HEK293 (cell line): ENCODE data around the gene OR8B4.

Source experiments
- CTCF ChIA-PET: fragments of 350-600 bp; formaldehyde crosslinking; extraction: SDS; loops from one replicate; lab custom pipeline; 2021; ENCODE audit warnings: antibody characterized with exemption; lab: Yijun Ruan, JAX
- POLR2A ChIA-PET: fragments of 300-600 bp; formaldehyde crosslinking; extraction: SDS; loops from one replicate; lab custom pipeline; 2020; ENCODE audit warnings: antibody characterized with exemption, inconsistent platforms; lab: Yijun Ruan, JAX
- H3K27ac ChIP-seq: fragments of 200-500 bp; sonication (Bioruptor generic); 2 replicates; pipeline ENCODE4 v1.5.1; 2014; ENCODE audit warnings: low read depth, low read length, control low read depth, inconsistent platforms; ENCODE audit errors: extremely low read depth
- H3K36me3 ChIP-seq, 2 experiments: fragments of 200-500 bp in 1 of 2; sonication (Bioruptor generic) in 1 of 2; 1 replicate in 1 of 2; 2 replicates in 1 of 2; pipeline ENCODE4 v1.5.1; 2014 to 2017; ENCODE audit warnings: inconsistent platforms in 2 of 2, low read length in 2 of 2; ENCODE audit not compliant: control insufficient read depth in 2 of 2, insufficient read depth in 1 of 2
- H3K4me1 ChIP-seq: fragments of 200-500 bp; sonication (Bioruptor generic); 2 replicates; pipeline ENCODE4 v1.5.1; 2014; ENCODE audit warnings: mild to moderate bottlenecking, low read length, inconsistent platforms; ENCODE audit not compliant: control insufficient read depth, insufficient read depth
- H3K4me3 ChIP-seq: 2 replicates; pipeline ENCODE4 v1.5.1; 2011; ENCODE audit warnings: low read depth, mild to moderate bottlenecking, control low read depth, low read length, moderate library complexity
- H3K9me3 ChIP-seq: fragments of 200-500 bp; sonication (Bioruptor generic); 2 replicates; pipeline ENCODE4 v1.5.1; 2014; ENCODE audit warnings: low read depth, low read length, inconsistent platforms; ENCODE audit not compliant: control insufficient read depth, insufficient read depth
- KLF1 ChIP-seq: fragments of 450-650 bp; formaldehyde crosslinking; IDR thresholded peaks from 2 replicates; pipeline ENCODE4 v1.5.1; 2016; ENCODE audit warnings: missing biosample characterization, missing genetic modification characterization
- KLF7 ChIP-seq: fragments of 450-650 bp; formaldehyde crosslinking; IDR thresholded peaks from 2 replicates; pipeline ENCODE4 v1.5.1; 2016; ENCODE audit warnings: missing biosample characterization, missing genetic modification characterization, borderline replicate concordance
- KLF9 ChIP-seq: fragments of 450-650 bp; formaldehyde crosslinking; IDR thresholded peaks from 2 replicates; pipeline ENCODE4 v1.5.1; 2016; ENCODE audit warnings: missing biosample characterization, missing genetic modification characterization, low read depth
- MYNN ChIP-seq: fragments of 450-650 bp; formaldehyde crosslinking; IDR thresholded peaks from 2 replicates; pipeline ENCODE4 v1.5.1; 2016; ENCODE audit warnings: missing biosample characterization, missing genetic modification characterization, borderline replicate concordance
- SCRT2 ChIP-seq: fragments of 450-650 bp; formaldehyde crosslinking; IDR thresholded peaks from 2 replicates; pipeline ENCODE4 v1.5.1; 2016; ENCODE audit warnings: missing biosample characterization, missing genetic modification characterization
- SP3 ChIP-seq: fragments of 450-650 bp; formaldehyde crosslinking; IDR thresholded peaks from 2 replicates; pipeline ENCODE4 v1.5.1; 2016; ENCODE audit warnings: missing biosample characterization, missing genetic modification characterization
- SP7 ChIP-seq: fragments of 450-650 bp; formaldehyde crosslinking; IDR thresholded peaks from 2 replicates; pipeline ENCODE4 v1.5.1; 2016; ENCODE audit warnings: missing biosample characterization, missing genetic modification characterization
- ZEB2 ChIP-seq: fragments of 450-650 bp; formaldehyde crosslinking; IDR thresholded peaks from 2 replicates; pipeline ENCODE4 v1.5.1; 2016; ENCODE audit warnings: missing biosample characterization, missing genetic modification characterization
- ZNF140 ChIP-seq: fragments of 450-650 bp; formaldehyde crosslinking; IDR thresholded peaks from 2 replicates; pipeline ENCODE4 v1.5.1; 2016; ENCODE audit warnings: missing biosample characterization, missing genetic modification characterization
- ZNF19 ChIP-seq: fragments of 450-650 bp; formaldehyde crosslinking; IDR thresholded peaks from 2 replicates; pipeline ENCODE4; 2016; ENCODE audit warnings: missing biosample characterization, missing genetic modification characterization, low read depth
- ZNF239 ChIP-seq: fragments of 450-650 bp; formaldehyde crosslinking; IDR thresholded peaks from 2 replicates; pipeline ENCODE4 v1.5.1; 2016; ENCODE audit warnings: missing biosample characterization, missing genetic modification characterization
- ZNF341 ChIP-seq: fragments of 450-650 bp; formaldehyde crosslinking; IDR thresholded peaks from 2 replicates; pipeline ENCODE4; 2016; ENCODE audit warnings: low read depth, missing biosample characterization, missing genetic modification characterization
- ZNF37A ChIP-seq: fragments of 450-650 bp; IDR thresholded peaks from 2 replicates; pipeline ENCODE4 v1.5.1; 2018; ENCODE audit warnings: missing biosample characterization, missing genetic modification characterization
- ZNF394 ChIP-seq: fragments of 450-650 bp; formaldehyde crosslinking; IDR thresholded peaks from 2 replicates; pipeline ENCODE4 v1.5.1; 2016; ENCODE audit warnings: missing biosample characterization, missing genetic modification characterization, mild to moderate bottlenecking, moderate library complexity, borderline replicate concordance
- ZNF423 ChIP-seq: fragments of 450-650 bp; formaldehyde crosslinking; IDR thresholded peaks from 2 replicates; pipeline ENCODE4 v1.5.1; 2016; ENCODE audit warnings: missing biosample characterization, missing genetic modification characterization
- ZNF514 ChIP-seq: fragments of 450-650 bp; formaldehyde crosslinking; IDR thresholded peaks from 2 replicates; pipeline ENCODE4 v1.5.1; 2016; ENCODE audit warnings: missing biosample characterization, missing genetic modification characterization
- ZNF530 ChIP-seq: fragments of 450-650 bp; formaldehyde crosslinking; IDR thresholded peaks from 2 replicates; pipeline ENCODE4 v1.5.1; 2016; ENCODE audit warnings: low read depth, missing biosample characterization, missing genetic modification characterization
- ZNF561 ChIP-seq: fragments of 450-650 bp; IDR thresholded peaks from 2 replicates; pipeline ENCODE4 v1.5.1; 2018; ENCODE audit warnings: missing biosample characterization, missing genetic modification characterization, borderline replicate concordance
- ZNF585B ChIP-seq: fragments of 450-650 bp; formaldehyde crosslinking; IDR thresholded peaks from 2 replicates; pipeline ENCODE4 v1.5.1; 2016; ENCODE audit warnings: missing biosample characterization, missing genetic modification characterization
- ZNF658 ChIP-seq: fragments of 450-650 bp; formaldehyde crosslinking; IDR thresholded peaks from 2 replicates; pipeline ENCODE4; 2016; ENCODE audit warnings: missing biosample characterization, missing genetic modification characterization
- ZNF843 ChIP-seq: fragments of 450-650 bp; formaldehyde crosslinking; IDR thresholded peaks from 2 replicates; pipeline ENCODE4 v1.5.1; 2016; ENCODE audit warnings: missing biosample characterization, missing genetic modification characterization
- TF ChIP-seq, protein P1 (sequence below): fragments of 450-650 bp; formaldehyde crosslinking; IDR thresholded peaks from 2 replicates; pipeline ENCODE4 v1.5.1; 2016; ENCODE audit warnings: missing biosample characterization, missing genetic modification characterization, low read depth
- TF ChIP-seq, protein P2 (sequence below): fragments of 450-650 bp; IDR thresholded peaks from 2 replicates; pipeline ENCODE4 v1.5.1; 2018; ENCODE audit warnings: missing biosample characterization, mild to moderate bottlenecking, missing genetic modification characterization
- TF ChIP-seq, protein P3 (sequence below): fragments of 450-650 bp; formaldehyde crosslinking; IDR thresholded peaks from 2 replicates; pipeline ENCODE4 v1.5.1; 2016; ENCODE audit warnings: missing biosample characterization, missing genetic modification characterization
- TF ChIP-seq, protein P4 (sequence below): fragments of 450-650 bp; formaldehyde crosslinking; IDR thresholded peaks from 2 replicates; pipeline ENCODE4 v1.5.1; 2016; ENCODE audit warnings: missing biosample characterization, missing genetic modification characterization, borderline replicate concordance
- TF ChIP-seq, protein P5 (sequence below): fragments of 450-650 bp; formaldehyde crosslinking; IDR thresholded peaks from 2 replicates; pipeline ENCODE4 v1.5.1; 2016; ENCODE audit warnings: missing biosample characterization, missing genetic modification characterization
- TF ChIP-seq, protein P6 (sequence below): fragments of 450-650 bp; formaldehyde crosslinking; IDR thresholded peaks from 2 replicates; pipeline ENCODE4 v1.5.1; 2016; ENCODE audit warnings: missing biosample characterization, missing genetic modification characterization

OR8B4 gene

DNA sequence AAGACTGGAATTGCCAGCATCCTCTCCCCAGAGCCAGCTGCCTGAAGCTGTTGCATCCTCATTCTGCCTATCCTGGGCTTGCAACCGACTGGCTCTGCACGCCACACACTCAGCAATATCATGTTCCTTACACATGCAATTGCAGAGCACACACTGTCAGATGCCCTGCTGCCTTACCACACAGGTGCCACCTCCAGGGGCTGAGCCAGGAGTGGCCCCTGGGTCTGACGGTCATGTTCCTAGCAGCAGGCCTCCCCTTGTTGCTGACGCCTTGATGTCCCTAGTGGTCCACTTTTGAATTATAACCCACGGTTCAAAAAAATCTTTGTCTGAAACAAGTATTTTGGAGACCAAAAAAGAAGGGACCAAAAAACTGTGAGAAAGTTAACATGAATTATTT lies 39.3 kb upstream of the OR8B4 start:
- Histone ChIP-seq H3K9me3 (no peaks in the 10 kb centered on the region), H3K4me3 (no peak overlapping the region), H3K27ac (no peak overlapping the region), H3K36me3 (no peaks in the 10 kb centered on the region), H3K4me1 (no peaks in the 10 kb centered on the region)
- ChIA-PET POLR2A (no interaction called here), CTCF (no interaction called here)
- TF ChIP-seq ZNF140 (tag by site-specific recombination) (no peak), ZNF658 (tag by site-specific recombination) (no peak), ZNF530 (tag by site-specific recombination) (no peak), ZNF514 (no peak), ZNF19 (no peak), ZNF585B (tag by site-specific recombination) (no peak), ZNF394 (tag by site-specific recombination) (no peak), KLF1 (tag by site-specific recombination) (no peak), ZNF843 (tag by site-specific recombination) (no peak), ZNF341 (tag by site-specific recombination) (no peak), KLF7 (tag by site-specific recombination) (no peak), SP3 (tag by site-specific recombination) (no peak)
- TF ChIP-seq, protein P1, sequence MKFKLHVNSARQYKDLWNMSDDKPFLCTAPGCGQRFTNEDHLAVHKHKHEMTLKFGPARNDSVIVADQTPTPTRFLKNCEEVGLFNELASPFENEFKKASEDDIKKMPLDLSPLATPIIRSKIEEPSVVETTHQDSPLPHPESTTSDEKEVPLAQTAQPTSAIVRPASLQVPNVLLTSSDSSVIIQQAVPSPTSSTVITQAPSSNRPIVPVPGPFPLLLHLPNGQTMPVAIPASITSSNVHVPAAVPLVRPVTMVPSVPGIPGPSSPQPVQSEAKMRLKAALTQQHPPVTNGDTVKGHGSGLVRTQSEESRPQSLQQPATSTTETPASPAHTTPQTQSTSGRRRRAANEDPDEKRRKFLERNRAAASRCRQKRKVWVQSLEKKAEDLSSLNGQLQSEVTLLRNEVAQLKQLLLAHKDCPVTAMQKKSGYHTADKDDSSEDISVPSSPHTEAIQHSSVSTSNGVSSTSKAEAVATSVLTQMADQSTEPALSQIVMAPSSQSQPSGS (tag by site-specific recombination): no peak
- TF ChIP-seq, protein P2, sequence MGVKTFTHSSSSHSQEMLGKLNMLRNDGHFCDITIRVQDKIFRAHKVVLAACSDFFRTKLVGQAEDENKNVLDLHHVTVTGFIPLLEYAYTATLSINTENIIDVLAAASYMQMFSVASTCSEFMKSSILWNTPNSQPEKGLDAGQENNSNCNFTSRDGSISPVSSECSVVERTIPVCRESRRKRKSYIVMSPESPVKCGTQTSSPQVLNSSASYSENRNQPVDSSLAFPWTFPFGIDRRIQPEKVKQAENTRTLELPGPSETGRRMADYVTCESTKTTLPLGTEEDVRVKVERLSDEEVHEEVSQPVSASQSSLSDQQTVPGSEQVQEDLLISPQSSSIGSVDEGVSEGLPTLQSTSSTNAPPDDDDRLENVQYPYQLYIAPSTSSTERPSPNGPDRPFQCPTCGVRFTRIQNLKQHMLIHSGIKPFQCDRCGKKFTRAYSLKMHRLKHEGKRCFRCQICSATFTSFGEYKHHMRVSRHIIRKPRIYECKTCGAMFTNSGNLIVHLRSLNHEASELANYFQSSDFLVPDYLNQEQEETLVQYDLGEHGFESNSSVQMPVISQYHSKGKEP (tag by site-specific recombination): no peak
- TF ChIP-seq, protein P3, sequence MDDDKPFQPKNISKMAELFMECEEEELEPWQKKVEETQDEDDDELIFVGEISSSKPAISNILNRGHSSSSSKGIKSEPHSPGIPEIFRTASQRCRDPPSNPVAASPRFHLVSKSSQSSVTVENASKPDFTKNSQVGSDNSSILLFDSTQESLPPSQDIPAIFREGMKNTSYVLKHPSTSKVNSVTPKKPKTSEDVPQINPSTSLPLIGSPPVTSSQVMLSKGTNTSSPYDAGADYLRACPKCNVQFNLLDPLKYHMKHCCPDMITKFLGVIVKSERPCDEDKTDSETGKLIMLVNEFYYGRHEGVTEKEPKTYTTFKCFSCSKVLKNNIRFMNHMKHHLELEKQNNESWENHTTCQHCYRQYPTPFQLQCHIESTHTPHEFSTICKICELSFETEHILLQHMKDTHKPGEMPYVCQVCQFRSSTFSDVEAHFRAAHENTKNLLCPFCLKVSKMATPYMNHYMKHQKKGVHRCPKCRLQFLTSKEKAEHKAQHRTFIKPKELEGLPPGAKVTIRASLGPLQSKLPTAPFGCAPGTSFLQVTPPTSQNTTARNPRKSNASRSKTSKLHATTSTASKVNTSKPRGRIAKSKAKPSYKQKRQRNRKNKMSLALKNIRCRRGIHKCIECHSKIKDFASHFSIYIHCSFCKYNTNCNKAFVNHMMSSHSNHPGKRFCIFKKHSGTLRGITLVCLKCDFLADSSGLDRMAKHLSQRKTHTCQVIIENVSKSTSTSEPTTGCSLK: no peak
- TF ChIP-seq, protein P4, sequence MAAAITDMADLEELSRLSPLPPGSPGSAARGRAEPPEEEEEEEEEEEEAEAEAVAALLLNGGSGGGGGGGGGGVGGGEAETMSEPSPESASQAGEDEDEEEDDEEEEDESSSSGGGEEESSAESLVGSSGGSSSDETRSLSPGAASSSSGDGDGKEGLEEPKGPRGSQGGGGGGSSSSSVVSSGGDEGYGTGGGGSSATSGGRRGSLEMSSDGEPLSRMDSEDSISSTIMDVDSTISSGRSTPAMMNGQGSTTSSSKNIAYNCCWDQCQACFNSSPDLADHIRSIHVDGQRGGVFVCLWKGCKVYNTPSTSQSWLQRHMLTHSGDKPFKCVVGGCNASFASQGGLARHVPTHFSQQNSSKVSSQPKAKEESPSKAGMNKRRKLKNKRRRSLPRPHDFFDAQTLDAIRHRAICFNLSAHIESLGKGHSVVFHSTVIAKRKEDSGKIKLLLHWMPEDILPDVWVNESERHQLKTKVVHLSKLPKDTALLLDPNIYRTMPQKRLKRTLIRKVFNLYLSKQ (tag by site-specific recombination): no peak
- TF ChIP-seq, protein P5, sequence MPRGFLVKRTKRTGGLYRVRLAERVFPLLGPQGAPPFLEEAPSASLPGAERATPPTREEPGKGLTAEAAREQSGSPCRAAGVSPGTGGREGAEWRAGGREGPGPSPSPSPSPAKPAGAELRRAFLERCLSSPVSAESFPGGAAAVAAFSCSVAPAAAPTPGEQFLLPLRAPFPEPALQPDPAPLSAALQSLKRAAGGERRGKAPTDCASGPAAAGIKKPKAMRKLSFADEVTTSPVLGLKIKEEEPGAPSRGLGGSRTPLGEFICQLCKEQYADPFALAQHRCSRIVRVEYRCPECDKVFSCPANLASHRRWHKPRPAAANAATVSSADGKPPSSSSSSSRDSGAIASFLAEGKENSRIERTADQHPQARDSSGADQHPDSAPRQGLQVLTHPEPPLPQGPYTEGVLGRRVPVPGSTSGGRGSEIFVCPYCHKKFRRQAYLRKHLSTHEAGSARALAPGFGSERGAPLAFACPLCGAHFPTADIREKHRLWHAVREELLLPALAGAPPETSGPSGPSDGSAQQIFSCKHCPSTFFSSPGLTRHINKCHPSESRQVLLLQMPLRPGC: no peak

DNA sequence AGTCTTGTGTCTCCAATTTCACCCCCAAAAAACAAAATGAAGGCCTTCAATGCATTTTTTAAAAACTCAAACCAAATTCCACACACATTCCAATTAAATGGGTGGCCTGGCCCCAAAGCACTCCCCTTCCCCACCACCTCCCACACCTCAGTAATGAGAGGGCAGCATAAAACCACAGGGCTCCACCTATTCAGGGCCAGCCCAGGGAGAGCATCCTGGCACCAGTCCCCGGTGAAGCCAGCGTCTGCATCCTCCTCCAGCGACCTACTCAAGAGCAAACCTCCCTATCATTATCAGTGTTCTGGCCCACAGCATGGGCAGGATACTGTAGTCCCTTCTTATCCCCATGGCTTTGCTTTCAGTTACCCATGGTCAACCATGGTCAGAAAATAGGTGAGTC lies 38.7 kb upstream of the OR8B4 start:
- Histone ChIP-seq H3K27ac (no peak overlapping the region), H3K36me3 (no peaks in the 10 kb centered on the region), H3K4me1 (no peaks in the 10 kb centered on the region), H3K4me3 (no peak overlapping the region), H3K9me3 (no peaks in the 10 kb centered on the region)
- ChIA-PET CTCF (no interaction called here), POLR2A (no interaction called here)
- TF ChIP-seq ZEB2 (no peak), KLF9 (tag by site-specific recombination) (no peak), ZNF239 (no peak), MYNN (tag by site-specific recombination) (no peak), SCRT2 (no peak), ZNF561 (tag by site-specific recombination) (no peak), SP7 (tag by site-specific recombination) (no peak), ZNF37A (tag by site-specific recombination) (no peak), ZNF423 (tag by site-specific recombination) (no peak)
- TF ChIP-seq, protein P6, sequence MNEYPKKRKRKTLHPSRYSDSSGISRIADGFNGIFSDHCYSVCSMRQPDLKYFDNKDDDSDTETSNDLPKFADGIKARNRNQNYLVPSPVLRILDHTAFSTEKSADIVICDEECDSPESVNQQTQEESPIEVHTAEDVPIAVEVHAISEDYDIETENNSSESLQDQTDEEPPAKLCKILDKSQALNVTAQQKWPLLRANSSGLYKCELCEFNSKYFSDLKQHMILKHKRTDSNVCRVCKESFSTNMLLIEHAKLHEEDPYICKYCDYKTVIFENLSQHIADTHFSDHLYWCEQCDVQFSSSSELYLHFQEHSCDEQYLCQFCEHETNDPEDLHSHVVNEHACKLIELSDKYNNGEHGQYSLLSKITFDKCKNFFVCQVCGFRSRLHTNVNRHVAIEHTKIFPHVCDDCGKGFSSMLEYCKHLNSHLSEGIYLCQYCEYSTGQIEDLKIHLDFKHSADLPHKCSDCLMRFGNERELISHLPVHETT: no peak
